ENCODE data around the gene TTC3.

DNA sequence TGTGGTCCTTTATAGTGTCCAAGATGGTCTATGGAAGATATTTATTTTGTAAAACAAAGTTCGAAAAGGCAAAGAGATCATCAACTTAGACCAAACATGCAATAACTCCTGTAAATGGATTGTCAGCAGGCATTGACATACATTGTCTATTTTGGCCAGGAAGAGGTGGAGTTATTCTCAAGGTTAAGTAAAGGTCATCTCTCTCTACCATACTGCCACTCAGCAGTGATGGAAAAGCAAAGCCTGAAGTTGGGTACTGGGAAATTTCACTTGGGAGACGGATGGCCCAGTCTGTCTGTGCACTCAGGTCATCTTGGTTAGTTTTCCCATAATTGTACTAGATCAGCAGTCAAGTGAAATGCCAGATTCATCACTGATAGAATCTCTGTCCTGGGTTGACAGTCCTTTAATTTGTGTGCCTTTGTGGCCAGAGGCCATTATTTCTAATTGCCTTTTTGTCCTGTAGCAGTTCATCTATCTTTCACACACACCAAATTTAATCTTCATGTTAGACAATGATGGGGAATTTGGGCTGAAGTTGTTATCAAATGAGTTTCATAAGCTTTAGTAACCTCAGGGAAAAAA, 17.7 kb upstream of the TTC3 start:
- TF ChIP-seq, protein P1, sequence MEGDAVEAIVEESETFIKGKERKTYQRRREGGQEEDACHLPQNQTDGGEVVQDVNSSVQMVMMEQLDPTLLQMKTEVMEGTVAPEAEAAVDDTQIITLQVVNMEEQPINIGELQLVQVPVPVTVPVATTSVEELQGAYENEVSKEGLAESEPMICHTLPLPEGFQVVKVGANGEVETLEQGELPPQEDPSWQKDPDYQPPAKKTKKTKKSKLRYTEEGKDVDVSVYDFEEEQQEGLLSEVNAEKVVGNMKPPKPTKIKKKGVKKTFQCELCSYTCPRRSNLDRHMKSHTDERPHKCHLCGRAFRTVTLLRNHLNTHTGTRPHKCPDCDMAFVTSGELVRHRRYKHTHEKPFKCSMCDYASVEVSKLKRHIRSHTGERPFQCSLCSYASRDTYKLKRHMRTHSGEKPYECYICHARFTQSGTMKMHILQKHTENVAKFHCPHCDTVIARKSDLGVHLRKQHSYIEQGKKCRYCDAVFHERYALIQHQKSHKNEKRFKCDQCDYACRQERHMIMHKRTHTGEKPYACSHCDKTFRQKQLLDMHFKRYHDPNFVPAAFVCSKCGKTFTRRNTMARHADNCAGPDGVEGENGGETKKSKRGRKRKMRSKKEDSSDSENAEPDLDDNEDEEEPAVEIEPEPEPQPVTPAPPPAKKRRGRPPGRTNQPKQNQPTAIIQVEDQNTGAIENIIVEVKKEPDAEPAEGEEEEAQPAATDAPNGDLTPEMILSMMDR (IDR thresholded peaks at IDR 0.05): no peak
- no peak for TF ChIP-seq EZH2 (IDR thresholded peaks at IDR 0.05; ENCODE audit: borderline replicate concordance, insufficient read depth, low read depth, low read length, poor library complexity, severe bottlenecking)

Measured in B cell (primary cell).